PC-9 (cell line): Measurements from ENCODE around the gene PCARE. TPM values are rescaled to one million over a fixed set of nuclear protein-coding genes. Genes with fewer than 3 reads are reported as not detected.

ENCODE experiments used
- BruUV-seq: library from RNA; stranded (reverse); fragments of 400-500 nt; replicated peaks from 2 replicates; lab custom pipeline; 2021; lab: Mats Ljungman, UMichigan
- CTCF ChIA-PET: fragments of 300-600 bp; sonication (Branson Sonifier 250); formaldehyde crosslinking; loops from one replicate; lab custom pipeline; 2022; ENCODE audit warnings: antibody characterized with exemption; lab: Charles Lee
- POLR2A ChIA-PET: fragments of 300-600 bp; sonication (Branson Sonifier 250); formaldehyde crosslinking; loops from one replicate; lab custom pipeline; 2022; ENCODE audit warnings: antibody characterized with exemption; ENCODE audit not compliant: unreplicated experiment; lab: Charles Lee
- DNase-seq, 2 experiments: peaks; one replicate each; pipeline versions ENCODE4 v3.0.0 to v3.0.0-alpha.2; 2015 to 2022; ENCODE audit warnings: mixed read lengths in 1 of 2
- H2AFZ ChIP-seq: fragments of 200-600 bp; sonication (generic); 2 replicates; pipeline ENCODE4 v1.8.1; 2017; ENCODE audit warnings: antibody characterized with exemption
- H3F3A ChIP-seq: fragments of 200-600 bp; sonication (generic); 2 replicates; pipeline ENCODE4 v1.8.1; 2017; ENCODE audit warnings: antibody characterized with exemption, mild to moderate bottlenecking, low read depth; ENCODE audit not compliant: insufficient read depth
- H3K27ac ChIP-seq: fragments of 200-600 bp; sonication (generic); 2 replicates; pipeline ENCODE4 v1.6.1; 2016; ENCODE audit warnings: mixed run types
- H3K27me3 ChIP-seq: fragments of 200-600 bp; sonication (generic); 2 replicates; pipeline ENCODE4 v1.6.1; 2016; ENCODE audit warnings: low read depth, mixed run types; ENCODE audit not compliant: insufficient read depth
- H3K36me3 ChIP-seq: fragments of 200-600 bp; sonication (generic); 2 replicates; pipeline ENCODE4 v1.6.1; 2016; ENCODE audit warnings: low read depth, mixed run types
- H3K4me1 ChIP-seq: fragments of 200-600 bp; sonication (generic); replicated peaks from 2 replicates; pipeline ENCODE4 v1.6.1; 2016; ENCODE audit warnings: mixed run types; ENCODE audit not compliant: insufficient read depth
- H3K4me2 ChIP-seq: fragments of 200-600 bp; sonication (generic); 2 replicates; pipeline ENCODE4 v1.6.1; 2017; ENCODE audit warnings: mixed run types
- H3K4me3 ChIP-seq: fragments of 200-600 bp; sonication (generic); 2 replicates; pipeline ENCODE4 v1.6.1; 2016; ENCODE audit warnings: mixed run types
- H3K79me2 ChIP-seq: fragments of 200-600 bp; sonication (generic); 2 replicates; pipeline ENCODE4 v1.6.1; 2017; ENCODE audit warnings: low read depth, mixed run types
- H3K9me2 ChIP-seq: fragments of 200-600 bp; sonication (generic); 2 replicates; pipeline ENCODE4 v1.8.1; 2017; ENCODE audit warnings: mild to moderate bottlenecking; ENCODE audit not compliant: insufficient read depth
- H3K9me3 ChIP-seq: fragments of 200-600 bp; sonication (generic); 2 replicates; pipeline ENCODE4 v1.8.1; 2016; ENCODE audit warnings: low read depth; ENCODE audit not compliant: insufficient read depth
- H4K20me1 ChIP-seq: fragments of 200-600 bp; sonication (generic); 2 replicates; pipeline ENCODE4 v1.8.1; 2017; ENCODE audit not compliant: insufficient read depth
- CTCF ChIP-seq: fragments of 200-600 bp; sonication (generic); conservative IDR thresholded peaks from 2 replicates; pipeline ENCODE4 v1.6.1; 2017; ENCODE audit warnings: mixed run types, antibody characterized with exemption, mild to moderate bottlenecking, moderate library complexity
- EZH2 ChIP-seq: fragments of 200-600 bp; sonication (generic); IDR thresholded peaks from 2 replicates; pipeline ENCODE4 v1.8.0; 2017; ENCODE audit warnings: antibody characterized with exemption, low read depth
- intact Hi-C: fragments of 100-400 bp; cut with micrococcal nuclease; formaldehyde crosslinking; loops from one replicate; pipeline ENCODE4 v1.10.0; 2022; ENCODE audit not compliant: unreplicated experiment
- total RNA-seq: library from RNA; stranded (reverse); gene quantifications from 2 replicates; pipeline ENCODE4 v1.2.3, GENCODE V29; 2021

The PCARE gene
- total RNA-seq, 1 experiment from 2014 or later: not detected

- Histone ChIP-seq H3K9me3 (0 out of 2 replicates have a peak, but pooled peaks cover 4% of the 10 kb centered on the region), H2AFZ (no peak overlapping the region), H3K9me2 (no peaks in the 10 kb centered on the region), H3K4me2 (no peak overlapping the region), H3F3A (no peaks in the 10 kb centered on the region), H3K36me3 (no peaks in the 10 kb centered on the region), H4K20me1 (no peaks in the 10 kb centered on the region), H3K79me2 (no peaks in the 10 kb centered on the region), H3K4me1 (no peaks in the 10 kb centered on the region), H3K27ac (no peak overlapping the region), H3K4me3 (no peak overlapping the region), H3K27me3 (no peaks in the 10 kb centered on the region)
- intact Hi-C loops: no loop called here
- POLR2A ChIA-PET: no interaction called here
- BruUV-seq: no TSS peak
- CTCF ChIA-PET: interaction anchor here (0.6 kb wide), 1 partner anchor 51 kb away, joined by 3 read pairs; no protein-coding TSS in a partner anchor
- TF ChIP-seq CTCF: no peak
- no peak for TF ChIP-seq EZH2
- no peak for DNase-seq
Observed at GRCh38 chr2:29061176-29061575, 13.1 kb downstream of the PCARE start.

GRCh38 chr2:29060441-29060840, 13.9 kb downstream of the PCARE start:
- no peaks in the 10 kb centered on the region for H3K9me2 ChIP-seq
- intact Hi-C loops: no loop called here
- H4K20me1 ChIP-seq: no peaks in the 10 kb centered on the region
- no peaks in the 10 kb centered on the region for H3K36me3 ChIP-seq
- no peaks in the 10 kb centered on the region for H3F3A ChIP-seq
- no peaks in the 10 kb centered on the region for H3K4me1 ChIP-seq
- H3K27me3 ChIP-seq: no peaks in the 10 kb centered on the region
- H3K79me2 ChIP-seq: no peaks in the 10 kb centered on the region
- TF ChIP-seq EZH2 (no peak), CTCF (no peak)
- POLR2A ChIA-PET: no interaction called here
- DNase-seq: no peak
- H3K4me3 ChIP-seq: no peak overlapping the region
- BruUV-seq: no TSS peak
- H3K4me2 ChIP-seq: no peak overlapping the region
- H2AFZ ChIP-seq: no peak overlapping the region
- H3K9me3 ChIP-seq: 0 out of 2 replicates have a peak, but pooled peaks cover 4% of the 10 kb centered on the region
- H3K27ac ChIP-seq: no peak overlapping the region
- CTCF ChIA-PET: no interaction called here

- POLR2A ChIA-PET: no interaction called here
- no peak for DNase-seq
- no peak overlapping the region for H3K4me3 ChIP-seq
- no peaks in the 10 kb centered on the region for H3F3A ChIP-seq
- TF ChIP-seq CTCF: no peak
- TF ChIP-seq EZH2: no peak
- no peaks in the 10 kb centered on the region for H3K79me2 ChIP-seq
- CTCF ChIA-PET: no interaction called here
- intact Hi-C loops: no loop called here
- H3K9me3 ChIP-seq: 0 out of 2 replicates have a peak, but pooled peaks cover 4% of the 10 kb centered on the region
- no peaks in the 10 kb centered on the region for H3K9me2 ChIP-seq
- no peaks in the 10 kb centered on the region for H3K4me1 ChIP-seq
- no peaks in the 10 kb centered on the region for H4K20me1 ChIP-seq
- no peaks in the 10 kb centered on the region for H3K27me3 ChIP-seq
- no peak overlapping the region for H2AFZ ChIP-seq
- no peak overlapping the region for H3K4me2 ChIP-seq
- no peaks in the 10 kb centered on the region for H3K36me3 ChIP-seq
- no TSS peak for BruUV-seq
- no peak overlapping the region for H3K27ac ChIP-seq
Observed at GRCh38 chr2:29059624-29060023, 14.7 kb downstream of the PCARE start.
